H1 (cell line): ENCODE results near the gene RIPOR3. TPM values are rescaled to one million over a fixed set of nuclear protein-coding genes. Genes with fewer than 3 reads are reported as not detected.

Experiments used
- CTCF ChIA-PET: fragments of 300-600 bp; sonication (Branson Sonifier 250); formaldehyde crosslinking; loops from one replicate; lab custom pipeline; 2021; ENCODE audit not compliant: partially characterized antibody; lab: Charles Lee
- POLR2A ChIA-PET: fragments of 300-600 bp; sonication (Branson Sonifier 250); formaldehyde crosslinking; loops from one replicate; lab custom pipeline; 2021; ENCODE audit warnings: inconsistent platforms; ENCODE audit not compliant: partially characterized antibody; lab: Charles Lee
- DNase-seq, 2 experiments: peaks; one replicate each; pipeline versions ENCODE4 v3.0.0 to v3.0.0-alpha.2; 2010 to 2022; ENCODE audit warnings: low spot score in 2 of 2, low read depth in 1 of 2, mixed read lengths in 1 of 2
- FAIRE-seq: peaks from 2 replicates; lab custom pipeline; 2011; peaks lifted over from hg19 to GRCh38; lab: Jason Lieb, UNC
- H2AFZ ChIP-seq: 2 replicates; pipeline ENCODE4 v1.8.1; 2012; ENCODE audit warnings: low read length, inconsistent platforms
- H2AK5ac ChIP-seq: 2 replicates; pipeline ENCODE4 v1.6.1; 2013; ENCODE audit warnings: low read depth, low read length
- H2BK120ac ChIP-seq: replicated peaks from 2 replicates; pipeline ENCODE3; 2013; ENCODE audit warnings: low read depth, low read length, inconsistent platforms
- H2BK12ac ChIP-seq: 2 replicates; pipeline ENCODE4 v1.6.1; 2013; ENCODE audit warnings: low read depth, low read length
- H2BK15ac ChIP-seq: 2 replicates; pipeline ENCODE4 v1.6.1; 2013; ENCODE audit warnings: low read length
- H2BK20ac ChIP-seq: 2 replicates; pipeline ENCODE4 v1.6.1; 2013; ENCODE audit warnings: low read length
- H2BK5ac ChIP-seq: 2 replicates; pipeline ENCODE4 v1.6.1; 2013; ENCODE audit warnings: low read depth, low read length
- H3K14ac ChIP-seq: 2 replicates; pipeline ENCODE4 v1.6.1; 2013; ENCODE audit warnings: inconsistent platforms; ENCODE audit not compliant: insufficient read length
- H3K18ac ChIP-seq: 2 replicates; pipeline ENCODE4 v1.6.1; 2013; ENCODE audit warnings: low read length; ENCODE audit errors: extremely low read depth
- H3K23ac ChIP-seq: 2 replicates; pipeline ENCODE4 v1.6.1; 2013; ENCODE audit warnings: inconsistent platforms; ENCODE audit not compliant: insufficient read length
- H3K23me2 ChIP-seq: 2 replicates; pipeline ENCODE4 v1.6.1; 2013; ENCODE audit warnings: low read depth, low read length
- H3K27ac ChIP-seq: 2 replicates; pipeline ENCODE4 v1.6.1; 2011; ENCODE audit warnings: low read depth, low read length, inconsistent platforms
- H3K27me3 ChIP-seq, 4 experiments: replicated peaks in 1 of 4; 1 replicate in 1 of 4; 2 replicates in 3 of 4; pipeline versions ENCODE4 v1.6.1 to v1.8.1; 2011 to 2013; ENCODE audit warnings: low read length in 3 of 4, mild to moderate bottlenecking in 3 of 4, inconsistent platforms in 2 of 4, mixed read lengths in 2 of 4, moderate library complexity in 1 of 4; ENCODE audit not compliant: control insufficient read depth in 3 of 4, insufficient read depth in 3 of 4; ENCODE audit errors: extremely low read depth in 1 of 4
- H3K36me3 ChIP-seq, 4 experiments: 2 replicates each; pipeline versions ENCODE4 v1.6.1 to v1.8.1; 2011 to 2013; ENCODE audit warnings: mild to moderate bottlenecking in 4 of 4, low read length in 3 of 4, moderate library complexity in 2 of 4, control low read depth in 1 of 4, inconsistent platforms in 1 of 4; ENCODE audit not compliant: insufficient read depth in 4 of 4, control insufficient read depth in 2 of 4
- H3K4ac ChIP-seq: replicated peaks from 2 replicates; pipeline ENCODE3; 2013; ENCODE audit warnings: low read length, low read depth, mixed read lengths, inconsistent platforms; ENCODE audit not compliant: insufficient read length
- H3K4me1 ChIP-seq, 4 experiments: replicated peaks in 1 of 4; 1 replicate in 1 of 4; 2 replicates in 3 of 4; pipeline versions ENCODE4 v1.6.1 to v1.8.1; 2011 to 2013; ENCODE audit warnings: low read length in 3 of 4, inconsistent platforms in 2 of 4, mixed read lengths in 1 of 4; ENCODE audit not compliant: insufficient read depth in 4 of 4, control insufficient read depth in 3 of 4
- H3K4me2 ChIP-seq, 2 experiments: 2 replicates each; pipeline versions ENCODE4 v1.6.1 to v1.8.1; 2011 to 2013; ENCODE audit warnings: low read depth in 2 of 2, low read length in 2 of 2, control low read depth in 1 of 2, inconsistent platforms in 1 of 2, mild to moderate bottlenecking in 1 of 2; ENCODE audit not compliant: insufficient read depth in 1 of 2
- H3K4me3 ChIP-seq, 4 experiments: fragments of 200-600, 300-600 bp in 1 of 4; sonication (generic), shearing (Covaris generic), sonication (Bioruptor Twin) in 1 of 4; 2 replicates each; pipeline versions ENCODE4 v1.5.1 to v1.8.1; 2011 to 2016; ENCODE audit warnings: low read length in 4 of 4, low read depth in 3 of 4, control low read depth in 2 of 4, inconsistent platforms in 2 of 4, mild to moderate bottlenecking in 2 of 4, mixed read lengths in 1 of 4, moderate library complexity in 1 of 4; ENCODE audit not compliant: insufficient read depth in 2 of 4; ENCODE audit errors: extremely low read depth in 1 of 4
- H3K56ac ChIP-seq: replicated peaks from 2 replicates; pipeline ENCODE3; 2013; ENCODE audit warnings: low read depth, mild to moderate bottlenecking, mixed read lengths, low read length, inconsistent platforms; ENCODE audit not compliant: insufficient read length
- H3K79me1 ChIP-seq: 2 replicates; pipeline ENCODE4 v1.6.1; 2013; ENCODE audit warnings: low read depth, low read length, control low read depth
- H3K79me2 ChIP-seq, 2 experiments: 2 replicates each; pipeline versions ENCODE4 v1.6.1 to v1.8.1; 2012 to 2013; ENCODE audit warnings: low read length in 2 of 2, mild to moderate bottlenecking in 2 of 2, inconsistent platforms in 1 of 2; ENCODE audit not compliant: insufficient read depth in 2 of 2, control insufficient read depth in 1 of 2
- H3K9ac ChIP-seq, 4 experiments: replicated peaks in 1 of 4; 1 replicate in 1 of 4; 2 replicates in 3 of 4; pipeline versions ENCODE4 v1.6.1 to v1.8.1; 2011 to 2013; ENCODE audit warnings: low read depth in 3 of 4, low read length in 3 of 4, control low read depth in 2 of 4, mild to moderate bottlenecking in 2 of 4, moderate library complexity in 2 of 4, inconsistent platforms in 1 of 4; ENCODE audit errors: extremely low read depth in 1 of 4
- H3K9me3 ChIP-seq, 2 experiments: 2 replicates each; pipeline versions ENCODE4 v1.6.1 to v1.8.1; 2012 to 2013; ENCODE audit warnings: mild to moderate bottlenecking in 2 of 2, moderate library complexity in 2 of 2, control low read depth in 1 of 2, inconsistent platforms in 1 of 2, low read depth in 1 of 2, low read length in 1 of 2, mixed read lengths in 1 of 2; ENCODE audit not compliant: insufficient read depth in 2 of 2
- H4K20me1 ChIP-seq, 2 experiments: replicated peaks in 1 of 2; 2 replicates each; pipeline versions ENCODE3 to v1.8.1; 2011 to 2013; ENCODE audit warnings: inconsistent platforms in 2 of 2, low read length in 2 of 2, mild to moderate bottlenecking in 1 of 2; ENCODE audit not compliant: insufficient read depth in 2 of 2, control insufficient read depth in 1 of 2
- H4K5ac ChIP-seq: 2 replicates; pipeline ENCODE4 v1.6.1; 2013; ENCODE audit warnings: low read length, low read depth, mixed read lengths, inconsistent platforms; ENCODE audit not compliant: insufficient read length
- H4K8ac ChIP-seq: 2 replicates; pipeline ENCODE4 v1.8.0; 2013; ENCODE audit warnings: mild to moderate bottlenecking, moderate library complexity, low read length, inconsistent platforms; ENCODE audit not compliant: insufficient read depth; ENCODE audit errors: extremely low read depth
- H4K91ac ChIP-seq: replicated peaks from 2 replicates; pipeline ENCODE3; 2013; ENCODE audit warnings: low read length, mixed read lengths, inconsistent platforms; ENCODE audit not compliant: insufficient read length
- ATF2 ChIP-seq: IDR thresholded peaks from 2 replicates; pipeline ENCODE4 v1.6.1; 2012; ENCODE audit warnings: low read length, inconsistent platforms
- BACH1 ChIP-seq: IDR thresholded peaks from 2 replicates; pipeline ENCODE4 v1.6.1; 2012; ENCODE audit warnings: low read length, improper control_type of control experiment
- BCL11A ChIP-seq, 2 experiments: IDR thresholded peaks; one replicate each; pipeline ENCODE4 v1.6.1; 2011; ENCODE audit warnings: low read depth in 2 of 2, low read length in 2 of 2, mild to moderate bottlenecking in 2 of 2
- CBX5 ChIP-seq: fragments of 300-800, 300-1000 bp; sonication (generic); IDR thresholded peaks from 2 replicates; pipeline ENCODE4 v1.7.1; 2016; ENCODE audit warnings: antibody characterized with exemption, low read length, low read depth
- CEBPB ChIP-seq: IDR thresholded peaks from 2 replicates; pipeline ENCODE4 v1.6.1; 2012; ENCODE audit warnings: low read depth, low read length
- GABPA ChIP-seq: IDR thresholded peaks from 2 replicates; pipeline ENCODE4 v1.6.1; 2011; ENCODE audit warnings: mild to moderate bottlenecking, low read length, moderate library complexity, borderline replicate concordance; ENCODE audit not compliant: insufficient read depth
- HDAC2 ChIP-seq, 2 experiments: fragments of 300-600 bp in 1 of 2; sonication (generic) in 1 of 2; IDR thresholded peaks; 2 replicates each; pipeline ENCODE4 v1.6.1; 2011 to 2012; ENCODE audit warnings: low read depth in 2 of 2, low read length in 2 of 2, mild to moderate bottlenecking in 2 of 2, moderate library complexity in 2 of 2, borderline replicate concordance in 1 of 2, inconsistent platforms in 1 of 2
- JUND ChIP-seq: IDR thresholded peaks from 2 replicates; pipeline ENCODE4 v1.6.1; 2011; ENCODE audit warnings: mild to moderate bottlenecking, improper control_type of control experiment, low read length
- NANOG ChIP-seq: IDR thresholded peaks from 2 replicates; pipeline ENCODE4 v1.6.1; 2011; ENCODE audit warnings: low read length, low read depth, mild to moderate bottlenecking, inconsistent platforms; ENCODE audit not compliant: insufficient read depth, poor library complexity, severe bottlenecking
- NRF1 ChIP-seq: IDR thresholded peaks from 2 replicates; pipeline ENCODE4 v1.6.1; 2011; ENCODE audit warnings: mild to moderate bottlenecking, low read depth, low read length, improper control_type of control experiment
- RAD21 ChIP-seq, 2 experiments: IDR thresholded peaks in 1 of 2; conservative IDR thresholded peaks in 1 of 2; 2 replicates each; pipeline ENCODE4 v1.6.1; 2011; ENCODE audit warnings: low read depth in 2 of 2, low read length in 2 of 2, improper control_type of control experiment in 1 of 2, inconsistent platforms in 1 of 2, mild to moderate bottlenecking in 1 of 2, moderate library complexity in 1 of 2
- TBP ChIP-seq: IDR thresholded peaks from 2 replicates; pipeline ENCODE4 v1.6.1; 2011; ENCODE audit warnings: low read depth, low read length, improper control_type of control experiment
- WGBS, 2 experiments: shearing (Covaris generic) in 1 of 2; methylation state at CpG; one replicate each; pipeline versions ENCODE4 v1.1.6 to v1.1.7; 2013 to 2015; ENCODE audit warnings: low lambda C conversion rate in 2 of 2, mixed read lengths in 2 of 2, inconsistent platforms in 1 of 2, low coverage in 1 of 2, missing lambda C conversion rate in 1 of 2; ENCODE audit not compliant: insufficient replicate concordance in 2 of 2, insufficient coverage in 1 of 2, insufficient read length in 1 of 2; ENCODE audit errors: extremely low coverage in 1 of 2, missing lambda C conversion rate in 1 of 2; 5-methylcytosine and 5-hydroxymethylcytosine counted together
- polyA plus RNA-seq, 7 experiments: library from polyadenylated mRNA; depleted of rRNA in 3 of 7; stranded (reverse) in 5 of 7; unstranded in 2 of 7; fragments of >200 nt in 5 of 7; fragments of 200-250 nt in 2 of 7; gene quantifications; 1 replicate in 5 of 7; 2 replicates in 1 of 7; 4 replicates in 1 of 7; pipeline versions ENCODE4 v1.2.1 to v1.2.3, GENCODE V29; 2011 to 2013; ENCODE audit warnings: missing spikeins in 2 of 7, mixed read lengths in 2 of 7
- total RNA-seq: library from RNA; stranded (reverse); fragmentation: NEBNext Ultra II Directional; extraction: Animal tissue kit (Norgen Biotek cat#: 25700); gene quantifications from 2 replicates; pipeline ENCODE4 v1.2.1, GENCODE V29; 2021

Gene RIPOR3
- total and polyA plus RNA-seq, 2 of the 8 experiments (the other 6 are each of a cell fraction or from before 2014, with no cell fraction given): 3.6 to 4.5 TPM

GRCh38 chr20:50565383-50565782 lies 126.0 kb downstream of the RIPOR3 start:
- Histone ChIP-seq H3K9me3 (no peaks in the 10 kb centered on the region), H3K4me2 (no peak overlapping the region), H3K23me2 (no peaks in the 10 kb centered on the region), H3K56ac (no peak overlapping the region), H3K27me3 (no peaks in the 10 kb centered on the region), H4K91ac (no peak overlapping the region), H3K4me3 (no peak overlapping the region), H3K36me3 (peaks cover 0 to 33% (median 7%) of the 10 kb centered on the region in 4 experiments; a peak in 6 of 8 replicates), H2BK5ac (no peak overlapping the region), H3K23ac (no peak overlapping the region), H2AFZ (no peak overlapping the region), H3K4me1 (no peaks in the 10 kb centered on the region), H2BK12ac (no peak overlapping the region), H3K18ac (no peak overlapping the region), H3K79me1 (0 out of 2 replicates have a peak, but pooled peaks cover 2% of the 10 kb centered on the region), H3K79me2 (no peaks in the 10 kb centered on the region), H3K4ac (no peak overlapping the region), H2BK120ac (no peak overlapping the region), H3K27ac (no peak overlapping the region), H3K9ac (no peak overlapping the region), H4K5ac (no peak overlapping the region), H4K20me1 (peaks cover 0 to 7% of the 10 kb centered on the region in 2 experiments), H2AK5ac (no peak overlapping the region), H3K14ac (no peak overlapping the region), H2BK15ac (no peak overlapping the region), H4K8ac (no peak overlapping the region), H2BK20ac (no peak overlapping the region)
- DNase-seq (no peak), FAIRE-seq (no peak)
- WGBS, 2 experiments: 95% methylated on average over 2 of the region's 2 CpGs; no CpG with 5 or more reads in 1 of the 2 experiments
- POLR2A ChIA-PET: no interaction called here
- CTCF ChIA-PET: interaction anchor here (0.6 to 1.9 kb wide), 5 partner anchors 10 to 87 kb away, joined by 3 to 5 read pairs (median 4); no protein-coding TSS in a partner anchor
- TF ChIP-seq ATF2 (no peak), TBP (no peak), NRF1 (no peak), GABPA (no peak), CBX5 (no peak), HDAC2 (IDR thresholded peaks at IDR 0.05; ENCODE audit: borderline replicate concordance in 1 of 2, low read depth in 2 of 2, low read length in 2 of 2) (no peak), JUND (no peak), RAD21 (IDR thresholded peaks at IDR 0.05 in 1 of 2, conservative IDR thresholded peaks at IDR 0.05 in 1 of 2; ENCODE audit: low read depth in 2 of 2, low read length in 2 of 2) (no peak), CEBPB (no peak), BCL11A (IDR thresholded peaks at IDR 0.05; ENCODE audit: low read depth in 2 of 2, low read length in 2 of 2) (no peak), BACH1 (no peak), NANOG (no peak)
